MM.1S (cell line): ENCODE data around the gene OR5B3.

Source experiments
- DNase-seq: peaks from one replicate; pipeline ENCODE4 v3.0.0-alpha.2; 2015
- H2AFZ ChIP-seq: fragments of 300-600 bp; sonication (generic); 2 replicates; pipeline ENCODE4 v1.6.0; 2016; ENCODE audit warnings: antibody characterized with exemption, low read length
- H3F3A ChIP-seq: fragments of 300-600 bp; sonication (generic); 2 replicates; pipeline ENCODE4 v1.6.1; 2016; ENCODE audit warnings: mild to moderate bottlenecking, antibody characterized with exemption, low read length, moderate library complexity, mixed read lengths; ENCODE audit not compliant: insufficient read depth
- H3K27ac ChIP-seq: fragments of 300-600 bp; sonication (generic); 2 replicates; pipeline ENCODE4 v1.5.1; 2016; ENCODE audit warnings: mild to moderate bottlenecking, low read length
- H3K27me3 ChIP-seq: fragments of 300-600 bp; sonication (generic); replicated peaks from 2 replicates; pipeline ENCODE4 v1.6.0; 2016; ENCODE audit warnings: low read length; ENCODE audit not compliant: insufficient read depth
- H3K36me3 ChIP-seq: fragments of 300-600 bp; sonication (generic); replicated peaks from 2 replicates; pipeline ENCODE4 v1.6.1; 2016; ENCODE audit warnings: mild to moderate bottlenecking, low read length, mixed read lengths; ENCODE audit not compliant: insufficient read depth
- H3K4me1 ChIP-seq: fragments of 300-600 bp; sonication (generic); 2 replicates; pipeline ENCODE4 v1.6.1; 2016; ENCODE audit warnings: low read length, mixed read lengths
- H3K4me2 ChIP-seq: fragments of 300-600 bp; sonication (generic); 2 replicates; pipeline ENCODE4 v1.6.0; 2016; ENCODE audit warnings: low read depth, low read length
- H3K4me3 ChIP-seq: fragments of 300-600 bp; sonication (generic); 2 replicates; pipeline ENCODE4 v1.5.1; 2016; ENCODE audit warnings: low read length, mixed read lengths
- H3K79me2 ChIP-seq: fragments of 300-600 bp; sonication (generic); 2 replicates; pipeline ENCODE4 v1.6.1; 2016; ENCODE audit warnings: mixed run types, low read length, mixed read lengths
- H3K9ac ChIP-seq: fragments of 300-600 bp; sonication (generic); 2 replicates; pipeline ENCODE4 v1.6.1; 2016; ENCODE audit warnings: low read length, mixed read lengths
- H3K9me2 ChIP-seq: fragments of 300-600 bp; sonication (generic); replicated peaks from 2 replicates; pipeline ENCODE4 v1.6.1; 2016; ENCODE audit warnings: mild to moderate bottlenecking, low read length, mixed read lengths; ENCODE audit not compliant: insufficient read depth
- H3K9me3 ChIP-seq: fragments of 300-600 bp; sonication (generic); replicated peaks from 2 replicates; pipeline ENCODE4 v1.6.1; 2016; ENCODE audit warnings: mild to moderate bottlenecking, low read length, mixed read lengths; ENCODE audit not compliant: insufficient read depth
- H4K20me1 ChIP-seq: fragments of 300-600 bp; sonication (generic); 2 replicates; pipeline ENCODE4 v1.6.1; 2016; ENCODE audit warnings: mild to moderate bottlenecking, low read length, moderate library complexity, mixed read lengths; ENCODE audit not compliant: insufficient read depth
- CTCF ChIP-seq: fragments of 300-600 bp; sonication (generic); IDR thresholded peaks from 2 replicates; pipeline ENCODE4 v1.5.1; 2016; ENCODE audit warnings: antibody characterized with exemption, low read length, mixed read lengths
- EZH2 ChIP-seq: fragments of 300-600 bp; sonication (generic); optimal IDR thresholded peaks from 2 replicates; pipeline ENCODE3; 2017; ENCODE audit warnings: low read depth, mild to moderate bottlenecking, antibody characterized with exemption, low read length, mixed read lengths
- EZH2phosphoT487 ChIP-seq: fragments of 300-600 bp; sonication (generic); IDR thresholded peaks from 2 replicates; pipeline ENCODE4 v1.6.1; 2018; ENCODE audit warnings: antibody characterized with exemption, low read length

The OR5B3 gene

GRCh38 chr11:58395581-58395980 lies 11.1 kb downstream of the OR5B3 start:
- no peak overlapping the region for H3K27ac ChIP-seq

GRCh38 chr11:58394195-58394594 lies 12.5 kb downstream of the OR5B3 start:
- H3K4me1 ChIP-seq = no peaks in the 10 kb centered on the region
- no peak overlapping the region for H3K9ac ChIP-seq
- H3K27me3 ChIP-seq = no peaks in the 10 kb centered on the region
- H3K9me2 ChIP-seq = no peaks in the 10 kb centered on the region
- no peak for TF ChIP-seq CTCF
- TF ChIP-seq EZH2phosphoT487 = no peak
- no peak for TF ChIP-seq EZH2
- DNase-seq = no peak
- no peaks in the 10 kb centered on the region for H4K20me1 ChIP-seq
- no peak overlapping the region for H3K4me3 ChIP-seq
- no peaks in the 10 kb centered on the region for H3K9me3 ChIP-seq
- no peak overlapping the region for H3K27ac ChIP-seq
- H3F3A ChIP-seq = no peaks in the 10 kb centered on the region
- no peak overlapping the region for H2AFZ ChIP-seq
- H3K36me3 ChIP-seq = no peaks in the 10 kb centered on the region
- H3K4me2 ChIP-seq = no peak overlapping the region
- H3K79me2 ChIP-seq = no peaks in the 10 kb centered on the region

More at GRCh38 chr11:58395581-58395980, 11.1 kb downstream of the OR5B3 start:
- DNase-seq = no peak
- Histone ChIP-seq H3K79me2 (no peaks in the 10 kb centered on the region), H3K4me2 (no peak overlapping the region), H3K9me3 (no peaks in the 10 kb centered on the region), H3K9ac (no peak overlapping the region), H3K4me3 (no peak overlapping the region), H3K36me3 (no peaks in the 10 kb centered on the region), H4K20me1 (no peaks in the 10 kb centered on the region), H2AFZ (no peak overlapping the region), H3K9me2 (no peaks in the 10 kb centered on the region), H3K27me3 (no peaks in the 10 kb centered on the region), H3K4me1 (no peaks in the 10 kb centered on the region), H3F3A (no peaks in the 10 kb centered on the region)
- TF ChIP-seq EZH2phosphoT487 = no peak
- TF ChIP-seq EZH2 = no peak
- TF ChIP-seq CTCF = no peak

- Histone ChIP-seq H4K20me1 (no peaks in the 10 kb centered on the region), H3K79me2 (no peaks in the 10 kb centered on the region), H3K4me3 (no peak overlapping the region), H3K9me3 (no peaks in the 10 kb centered on the region), H3K27ac (no peak overlapping the region), H2AFZ (no peak overlapping the region), H3K4me2 (no peak overlapping the region), H3K9ac (no peak overlapping the region), H3F3A (no peaks in the 10 kb centered on the region), H3K36me3 (no peaks in the 10 kb centered on the region), H3K27me3 (no peaks in the 10 kb centered on the region), H3K9me2 (no peaks in the 10 kb centered on the region), H3K4me1 (no peaks in the 10 kb centered on the region)
- no peak for DNase-seq
- TF ChIP-seq CTCF (no peak), EZH2phosphoT487 (no peak), EZH2 (no peak)
Observed at GRCh38 chr11:58392746-58393145, 13.9 kb downstream of the OR5B3 start.
